Fibroblast of peridontal ligament (primary cell): Measurements from ENCODE around the gene TLR3.
"Not testable (repeated sequence)": the region's sequence is repeated elsewhere in the genome, so short reads cannot be mapped to it uniquely, and the experiment has no call there.

Source experiments
- DNase-seq: peaks from one replicate; pipeline ENCODE4 v3.0.0-alpha.2; 2010; ENCODE audit errors: extremely low read depth

The TLR3 gene

DNA sequence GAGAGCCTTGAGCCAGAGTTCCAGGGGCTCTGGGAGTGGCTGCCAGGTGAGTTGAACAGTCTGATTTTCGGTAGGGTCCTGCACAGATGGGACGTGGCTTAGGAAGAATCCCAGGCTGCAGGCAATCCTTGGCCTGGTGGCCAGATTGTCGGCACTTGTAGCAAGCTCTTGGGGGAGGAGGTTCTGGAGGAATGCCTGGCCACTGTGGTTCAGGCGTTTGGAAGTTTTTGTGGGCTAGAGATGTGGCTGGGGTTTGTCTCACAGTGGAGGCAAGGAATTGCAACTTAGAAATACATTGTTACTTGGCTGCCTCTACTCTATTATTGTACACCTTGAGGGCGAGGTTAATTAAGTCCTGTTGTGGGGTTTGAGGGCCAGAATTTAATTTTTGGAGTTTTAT, 21.5 kb upstream of the TLR3 start:
- peak; percentile 25 for DNase-seq

DNA sequence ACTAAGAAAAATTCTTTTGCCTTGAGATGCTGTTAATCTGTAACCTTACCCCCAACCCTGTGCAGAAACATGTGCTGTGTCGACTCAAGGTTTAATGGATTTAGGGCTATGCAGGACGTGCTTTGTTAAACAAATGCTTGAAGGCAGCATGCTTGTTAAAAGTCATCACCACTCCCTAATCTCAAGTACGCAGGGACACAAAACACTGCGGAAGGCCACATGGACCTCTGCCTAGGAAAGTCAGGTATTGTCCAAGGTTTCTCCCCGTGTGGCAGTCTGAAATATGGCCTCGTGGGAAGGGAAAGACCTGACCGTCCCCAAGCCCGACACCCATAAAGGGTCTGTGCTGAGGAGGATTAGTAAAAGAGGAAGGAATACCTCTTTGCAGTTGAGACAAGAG, 18.8 kb upstream of the TLR3 start:
- not testable (repeated sequence) for DNase-seq

DNA sequence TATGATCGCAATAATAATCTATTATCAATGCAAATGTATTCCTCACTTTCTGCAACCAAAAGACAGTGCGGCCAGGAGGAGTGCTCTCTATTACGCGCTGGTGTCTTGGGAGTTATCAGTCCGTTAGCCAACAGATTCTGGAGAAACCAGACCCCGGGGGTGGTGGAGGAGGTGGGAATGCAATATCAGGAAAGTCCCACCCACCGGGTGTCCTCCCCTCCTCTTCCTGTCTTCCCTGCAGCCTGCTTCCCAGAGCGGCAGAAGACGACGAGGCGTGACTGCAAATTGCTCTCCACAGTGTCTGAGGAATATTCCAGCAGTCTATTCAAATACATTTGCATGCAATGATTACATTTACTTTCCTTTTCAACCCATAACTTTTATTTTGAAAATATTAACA, 17.9 kb upstream of the TLR3 start:
- DNase-seq = no peak

DNA sequence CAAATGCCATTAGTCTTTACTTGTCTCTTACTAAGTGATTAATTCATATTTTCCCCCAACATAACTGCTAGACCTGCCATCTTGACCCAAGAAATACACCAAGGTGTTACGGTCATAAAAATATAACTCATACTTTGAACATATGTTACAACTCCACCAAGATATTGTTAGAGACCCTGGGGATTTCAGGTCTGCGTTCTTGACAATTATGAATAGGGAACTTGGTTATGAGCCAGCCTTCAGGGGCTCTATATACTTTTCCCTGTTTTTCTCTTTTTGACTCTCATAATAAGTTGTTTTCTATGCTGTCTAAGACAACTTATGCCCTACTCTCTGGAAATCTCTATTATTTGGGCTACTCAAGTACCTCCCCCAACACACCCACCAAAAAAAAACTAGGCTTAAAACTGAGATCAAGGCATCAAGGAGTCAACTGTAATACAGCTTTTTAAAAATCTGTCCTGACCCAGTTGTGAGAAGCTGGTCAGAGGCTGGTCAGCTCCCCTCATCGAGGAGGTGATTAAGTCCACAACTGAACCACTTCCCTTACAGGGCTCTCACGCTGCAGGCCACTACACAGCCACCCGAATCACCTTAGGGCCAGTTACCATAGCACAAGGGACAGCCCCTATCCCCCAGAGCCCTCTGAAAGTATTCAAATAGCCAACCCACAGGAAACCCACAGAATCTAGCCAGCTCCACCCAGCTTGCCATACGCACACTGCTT, 10.5 kb upstream of the TLR3 start:
- no peak for DNase-seq

DNA sequence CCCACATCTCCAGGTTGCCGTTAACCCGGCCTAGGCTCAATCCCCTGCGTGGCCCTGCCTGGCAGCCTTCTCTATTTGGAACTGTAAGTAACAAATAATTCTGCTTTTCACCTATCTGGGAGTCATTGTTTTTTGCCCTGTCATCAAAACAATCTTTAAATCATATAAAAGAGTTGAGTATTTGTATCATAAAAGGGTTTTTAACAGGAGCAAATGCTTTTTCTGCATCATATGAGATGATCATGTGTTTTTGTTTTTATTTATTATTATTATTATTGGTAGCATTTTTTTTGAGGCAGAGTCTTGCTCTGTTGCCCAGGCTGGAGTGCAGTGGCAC, 10.0 kb upstream of the TLR3 start:
- no peak for DNase-seq

DNA sequence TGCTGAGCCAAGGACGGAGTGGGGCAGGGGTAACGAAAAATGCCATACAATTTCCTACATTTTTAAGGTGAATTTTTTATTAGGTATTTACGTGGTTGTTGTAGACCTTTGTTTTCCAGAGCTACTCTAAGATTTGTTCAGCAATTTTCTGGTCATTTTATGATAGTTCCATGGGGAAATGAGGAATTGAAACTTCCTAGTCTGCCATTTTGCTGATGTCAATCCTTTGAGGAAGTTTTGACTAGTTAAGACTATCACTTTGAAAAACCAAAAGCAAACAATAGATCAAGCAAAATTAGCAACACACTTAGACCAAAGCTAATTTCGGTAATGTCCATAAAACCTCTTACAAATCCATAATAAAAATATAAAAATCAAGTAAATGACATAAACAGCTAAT, 7.0 kb upstream of the TLR3 start:
- no peak for DNase-seq

DNA sequence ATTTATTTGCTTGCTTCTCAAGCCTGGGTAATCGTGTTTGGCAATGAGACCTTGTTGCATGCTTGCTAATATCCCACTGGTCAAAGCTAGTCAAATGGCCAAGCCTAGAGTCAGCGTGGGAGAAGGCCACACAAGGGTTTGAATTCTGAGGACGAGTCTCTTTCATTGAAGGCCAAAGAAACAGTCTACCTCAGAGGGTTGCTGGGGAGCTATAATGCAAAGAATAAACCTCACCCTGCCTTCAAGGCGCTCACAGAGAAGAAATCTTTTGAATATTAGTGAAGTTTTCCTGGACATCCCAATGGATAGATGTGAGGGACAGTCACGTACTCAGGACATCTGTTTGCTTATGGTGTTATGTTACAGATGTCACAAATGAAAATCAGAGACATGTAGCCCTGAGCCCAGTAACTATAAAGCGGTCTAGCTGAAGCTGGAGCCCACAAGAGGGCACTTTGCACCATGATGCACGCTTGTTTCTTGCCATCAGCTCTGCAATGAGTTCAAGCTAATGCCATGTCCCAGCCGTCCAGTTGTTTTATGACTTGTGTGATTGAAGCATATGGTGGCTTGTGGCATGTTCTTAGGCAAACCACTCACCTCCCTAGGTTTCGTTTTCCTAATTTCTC, 1.1 kb upstream of the TLR3 start:
- DNase-seq = peak; percentile 69

DNA sequence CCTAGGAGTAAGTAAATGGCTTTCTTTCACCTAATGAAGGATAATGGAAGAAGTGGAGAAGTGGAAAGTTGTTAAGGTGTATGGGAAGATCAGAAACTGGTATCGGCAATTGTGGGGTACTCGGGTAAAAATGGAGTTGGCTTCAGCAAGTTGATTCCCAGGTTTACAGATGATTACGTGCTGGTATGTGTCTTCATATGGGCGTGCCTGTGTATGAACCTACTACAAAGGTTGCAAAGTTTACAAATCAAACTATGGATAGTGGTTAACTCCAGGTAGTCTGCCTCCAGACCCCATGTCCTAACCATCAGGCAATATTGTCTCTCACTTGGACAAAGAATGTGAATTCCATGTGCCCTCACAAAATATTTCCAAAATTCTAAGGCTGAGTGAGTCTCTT, 773 bp downstream of the TLR3 start:
- no peak for DNase-seq

DNA sequence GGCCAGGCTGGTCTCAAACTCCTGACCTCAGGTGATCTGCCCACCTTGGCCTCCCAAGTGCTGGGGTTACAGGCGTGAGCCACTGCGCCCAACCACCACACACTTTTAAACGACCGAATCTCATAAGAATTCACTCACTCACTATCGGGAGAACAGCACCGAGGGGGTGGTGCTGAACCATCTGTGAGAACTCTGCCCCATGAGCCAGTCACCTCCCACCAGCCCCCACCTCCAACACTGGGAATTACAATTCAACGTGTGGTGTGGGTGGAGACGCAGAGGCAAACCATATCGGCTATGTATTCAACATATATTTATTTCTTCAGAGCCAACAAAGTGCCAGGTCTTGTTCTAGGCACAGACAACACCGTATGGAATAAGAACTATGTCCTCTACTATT, 3.6 kb downstream of the TLR3 start:
- DNase-seq = no peak

DNA sequence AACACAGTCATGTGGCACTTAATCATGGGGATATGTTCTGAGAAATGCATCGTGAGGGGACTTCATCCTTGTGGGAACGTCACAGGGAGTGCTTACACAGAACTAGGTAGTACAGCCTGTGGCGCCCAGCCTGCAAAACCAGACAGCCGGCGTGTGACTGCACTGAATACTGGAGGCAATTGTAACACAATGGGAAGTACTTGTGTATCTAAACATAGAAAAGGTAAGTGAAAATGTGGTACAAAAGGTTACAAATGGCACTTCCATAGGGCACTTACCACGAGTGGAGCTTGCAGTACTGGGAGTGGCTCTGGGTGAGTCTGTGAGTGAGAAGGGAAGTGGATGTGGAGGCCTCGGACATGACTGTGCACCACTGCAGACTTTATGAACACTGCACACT, 5.2 kb downstream of the TLR3 start:
- DNase-seq = no peak

DNA sequence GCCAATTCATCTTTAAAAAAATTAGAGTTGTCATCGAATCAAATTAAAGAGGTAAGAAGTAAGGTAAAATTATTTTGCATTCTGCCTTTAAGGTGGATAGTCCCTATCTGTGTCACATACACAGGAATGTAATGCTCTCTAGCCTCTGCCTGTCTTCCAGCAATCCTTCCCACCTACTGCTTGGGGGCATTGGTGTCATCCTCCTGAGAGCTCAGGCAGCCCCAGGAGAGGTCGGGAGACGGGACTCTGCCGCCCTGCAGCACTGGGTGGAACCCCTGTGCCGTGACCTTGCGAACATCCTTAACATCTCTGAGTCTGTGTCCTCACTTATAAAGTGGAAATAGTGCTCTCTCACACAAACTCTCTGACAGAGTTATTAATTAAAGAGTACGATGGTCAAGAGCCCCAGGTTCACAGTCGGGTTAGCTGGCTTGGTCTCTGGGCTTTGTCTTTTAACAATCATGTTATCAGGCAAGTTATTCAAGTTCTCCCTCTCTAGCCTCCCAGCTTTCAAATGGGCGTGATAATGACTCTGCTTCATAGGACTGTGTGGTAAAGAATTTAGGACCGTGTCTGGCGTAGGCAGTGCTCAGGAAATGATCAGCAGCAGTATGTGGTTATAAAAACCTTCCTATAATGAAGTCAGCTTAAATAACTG, 10.2 kb downstream of the TLR3 start:
- DNase-seq = no peak

DNA sequence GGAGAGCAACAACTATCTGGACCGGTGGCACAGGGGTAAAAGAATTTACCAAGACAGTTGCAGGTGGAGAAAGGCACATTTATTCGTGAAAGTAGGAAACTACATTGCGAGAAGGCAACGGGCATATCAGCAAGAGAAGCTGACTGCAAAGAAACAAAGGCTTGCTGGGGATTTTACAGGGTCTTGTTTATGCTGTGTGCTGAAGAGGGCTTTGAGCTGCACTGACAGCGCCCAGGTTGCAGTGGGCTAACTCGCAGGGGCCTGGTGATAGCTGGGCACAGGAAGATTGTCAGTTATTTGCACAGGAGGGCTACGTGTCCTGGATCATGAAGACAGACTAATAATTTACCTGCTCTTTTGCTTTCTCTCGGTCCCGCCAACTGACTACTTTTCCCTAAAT, 10.7 kb downstream of the TLR3 start:
- no peak for DNase-seq

DNA sequence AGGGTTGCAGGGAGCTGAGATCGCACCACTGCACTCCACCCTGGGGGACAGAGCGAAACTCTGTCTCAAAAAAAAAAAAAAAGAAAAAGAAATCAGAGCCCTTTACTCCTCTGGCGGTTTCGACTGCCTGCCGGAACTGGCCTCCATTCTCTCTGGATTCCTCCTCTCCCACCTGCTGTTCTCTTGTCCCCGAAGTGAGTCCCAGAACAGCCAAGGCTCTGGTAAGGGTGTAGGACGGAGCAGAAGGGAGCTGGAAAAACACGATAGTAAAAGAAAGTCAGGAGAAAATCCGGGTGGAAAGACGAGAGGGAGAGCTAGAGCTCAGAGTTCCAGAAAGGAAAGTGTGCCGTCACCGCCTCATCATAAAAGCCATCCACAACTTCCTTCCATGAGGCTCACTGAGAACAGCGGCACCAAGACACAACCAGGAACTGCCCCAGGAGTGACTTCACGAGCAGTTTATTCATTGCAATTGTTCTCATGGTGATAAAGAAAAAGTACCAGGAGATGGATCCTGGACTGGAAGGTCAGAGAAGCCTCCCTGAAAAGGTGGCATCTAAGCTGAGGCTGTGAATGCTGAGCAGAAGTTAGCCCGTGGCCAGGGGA, 12.3 kb downstream of the TLR3 start:
- no peak for DNase-seq

DNA sequence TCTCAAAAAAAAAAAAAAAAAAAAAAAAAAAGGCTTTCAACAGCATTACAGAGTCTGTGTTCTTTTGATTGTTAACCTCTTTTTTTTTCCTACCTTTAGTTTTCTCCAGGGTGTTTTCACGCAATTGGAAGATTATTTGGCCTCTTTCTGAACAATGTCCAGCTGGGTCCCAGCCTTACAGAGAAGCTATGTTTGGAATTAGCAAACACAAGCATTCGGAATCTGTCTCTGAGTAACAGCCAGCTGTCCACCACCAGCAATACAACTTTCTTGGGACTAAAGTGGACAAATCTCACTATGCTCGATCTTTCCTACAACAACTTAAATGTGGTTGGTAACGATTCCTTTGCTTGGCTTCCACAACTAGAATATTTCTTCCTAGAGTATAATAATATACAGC, 13.3 kb downstream of the TLR3 start:
- no peak for DNase-seq

DNA sequence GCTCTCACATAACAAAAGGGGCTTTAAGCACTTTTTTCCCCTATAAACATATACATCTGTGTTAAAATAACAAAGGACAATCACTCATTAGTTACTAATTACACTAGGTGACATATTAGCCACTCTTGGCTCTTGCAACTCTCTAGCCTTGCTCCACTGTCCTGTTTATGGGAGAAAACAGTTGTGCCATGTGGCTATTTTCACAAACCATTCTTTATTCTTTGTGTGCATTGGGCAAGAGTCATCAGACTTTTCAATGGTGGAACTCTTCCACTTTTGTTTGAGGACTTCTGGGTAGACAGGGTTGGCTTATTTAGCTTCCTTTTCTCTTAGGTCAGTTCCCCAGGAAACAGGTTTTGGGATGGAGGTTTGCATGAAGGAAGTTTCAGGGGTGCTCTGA, 19.6 kb downstream of the TLR3 start:
- no peak for DNase-seq

DNA sequence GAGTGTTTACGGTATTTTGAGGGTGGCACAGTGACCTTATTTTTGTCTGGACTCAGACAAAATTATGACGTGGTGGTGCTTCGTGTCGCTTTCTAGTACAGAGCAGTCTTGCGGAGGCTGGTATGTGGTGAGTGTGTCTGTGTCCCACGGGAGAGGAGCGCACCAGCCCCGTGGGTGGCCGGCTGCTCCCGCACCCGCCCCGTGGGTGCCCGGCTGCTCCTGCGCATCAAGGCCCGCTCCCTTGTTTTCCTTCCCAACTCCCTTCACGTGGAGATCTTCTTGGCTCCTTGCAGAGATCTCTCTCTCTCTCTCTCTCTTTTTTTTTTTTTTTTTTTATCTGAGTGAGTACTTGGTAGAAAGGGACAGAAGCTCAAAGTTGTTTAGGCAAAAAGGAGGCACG, 23.3 kb downstream of the TLR3 start:
- DNase-seq = no peak

DNA sequence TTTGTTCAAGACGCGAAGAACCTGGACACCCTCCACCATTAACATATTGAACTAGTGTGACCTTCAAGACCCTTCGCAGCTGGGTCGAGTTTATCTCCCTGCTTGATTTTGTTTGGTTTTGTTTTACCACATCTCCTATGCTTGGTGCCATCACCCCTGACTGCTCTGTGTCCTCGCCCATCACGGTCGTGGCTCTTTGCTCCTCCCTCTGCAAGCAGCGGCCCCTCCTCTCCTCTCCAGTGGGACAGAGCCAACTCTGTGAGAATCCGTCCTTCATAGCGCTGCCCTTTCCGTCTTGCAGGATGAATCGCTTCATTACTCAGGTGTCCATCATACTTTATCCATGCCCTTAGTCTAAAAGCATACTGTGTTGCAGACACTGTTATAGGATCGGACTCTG, 26.4 kb downstream of the TLR3 start:
- no peak for DNase-seq

DNA sequence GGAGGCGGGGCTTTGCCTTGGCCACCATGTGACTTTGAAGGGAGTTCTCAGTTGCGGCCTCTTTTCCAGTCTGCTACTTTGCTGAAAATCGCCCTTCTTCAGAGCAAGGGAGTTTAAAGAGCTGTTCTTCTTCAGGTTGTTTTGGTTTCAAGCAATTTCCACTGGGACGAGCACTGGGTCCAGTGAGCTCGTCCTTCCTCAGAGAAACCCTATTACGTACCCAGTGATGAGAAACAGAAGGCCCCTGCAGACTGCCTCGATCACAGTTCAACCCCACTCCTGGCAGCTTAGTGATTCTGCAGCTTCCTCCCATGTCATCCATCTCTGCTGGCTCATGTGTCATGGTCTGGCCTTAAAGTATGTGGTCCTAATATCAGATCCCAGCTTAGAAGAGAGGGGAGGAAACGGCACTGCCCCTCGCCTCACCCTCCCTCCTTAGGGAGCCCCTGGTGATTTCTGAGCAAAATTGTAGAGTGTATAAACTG, 27.8 kb downstream of the TLR3 start:
- DNase-seq = no peak

DNA sequence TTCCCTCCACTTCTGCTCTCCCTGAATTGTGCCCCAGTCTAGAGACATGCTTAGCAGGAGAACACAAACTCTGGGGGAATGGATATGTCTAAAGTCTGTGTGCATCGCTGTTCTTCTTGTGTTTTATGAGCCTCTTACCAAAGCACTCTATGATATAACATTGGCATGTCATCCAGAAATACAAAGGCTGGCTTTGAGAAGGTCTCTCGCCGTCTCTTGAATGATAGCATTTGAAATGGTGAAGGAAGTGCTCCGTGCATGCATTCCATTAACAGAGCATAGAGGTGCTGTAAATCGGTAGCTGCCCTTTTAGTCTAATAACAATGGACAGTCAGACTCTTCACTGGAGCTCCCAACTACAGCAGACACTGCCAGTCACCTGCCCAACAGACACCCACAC, 28.4 kb downstream of the TLR3 start:
- no peak for DNase-seq

DNA sequence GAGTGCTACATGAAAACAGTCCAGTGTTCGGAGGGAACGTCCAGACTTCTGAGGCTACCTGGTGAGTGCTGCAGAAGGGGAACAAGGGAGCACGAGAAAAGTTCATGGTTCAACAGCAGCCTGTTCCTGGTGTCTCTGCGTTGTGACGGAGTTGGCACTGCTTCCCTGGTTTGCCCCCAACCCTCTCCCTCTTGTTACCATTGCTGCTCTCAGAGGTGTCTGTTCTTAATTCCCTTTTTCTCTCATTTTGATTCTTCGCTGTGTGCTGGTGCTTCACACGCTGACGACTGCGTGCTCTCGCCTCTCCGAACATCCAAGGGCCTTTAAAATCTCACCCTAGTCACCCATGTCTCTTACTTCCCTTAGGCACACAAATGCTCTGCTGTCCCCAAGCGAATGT, 34.0 kb downstream of the TLR3 start:
- DNase-seq = no peak

DNA sequence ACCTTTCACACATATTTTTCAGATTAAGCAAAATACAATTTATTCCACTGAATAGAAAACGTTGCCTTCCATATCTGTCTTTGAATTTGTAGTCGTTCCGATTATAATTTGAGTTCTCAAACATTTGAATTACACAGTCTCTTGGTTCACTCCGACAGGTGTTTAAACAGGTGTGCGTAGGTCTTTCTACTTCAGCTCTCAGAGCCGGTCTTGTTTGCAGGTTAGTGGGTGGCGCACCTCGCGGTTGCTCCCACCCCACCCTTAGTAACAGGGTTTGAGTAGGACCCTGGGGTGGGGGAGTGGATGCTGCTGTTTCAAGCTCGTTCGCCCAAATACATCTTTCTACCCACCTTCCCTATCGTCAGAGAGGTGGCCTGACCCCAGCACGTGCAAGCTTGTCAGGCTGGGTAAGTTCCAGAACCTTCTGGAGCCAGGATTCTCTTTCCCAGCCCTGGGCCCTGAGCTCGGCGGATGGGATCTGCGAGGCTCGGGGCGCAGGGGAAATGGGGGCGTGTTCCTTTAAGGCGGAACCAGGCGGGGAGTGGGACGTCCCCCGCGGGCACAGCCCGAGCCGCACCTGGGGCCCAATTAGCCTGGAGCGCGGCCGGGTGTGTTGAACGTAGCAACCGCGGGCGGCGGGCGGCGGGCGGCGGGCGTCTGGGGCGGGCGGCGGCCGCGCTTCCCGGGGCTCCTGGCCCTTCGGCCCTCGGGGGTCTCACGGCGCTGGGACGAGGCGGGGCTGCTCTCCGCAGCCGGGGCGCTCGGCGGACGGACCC, 35.3 kb downstream of the TLR3 start, which contains the start of gene FAM149A:
TSS of gene FAM149A (plus strand) at position 591 of the 776 bp plus-strand sequence.
- DNase-seq = no peak
